SK-N-MC (cell line): Measurements from ENCODE around the gene UBR3.

ENCODE experiments used
- EZH2 ChIP-seq: fragments of 200-600 bp; sonication (generic); IDR thresholded peaks from one replicate; pipeline ENCODE4 v1.6.1; 2017; ENCODE audit warnings: antibody characterized with exemption
- FOXP2 ChIP-seq: optimal IDR thresholded peaks from 2 replicates; pipeline ENCODE3; 2011; ENCODE audit warnings: mild to moderate bottlenecking, moderate library complexity; ENCODE audit not compliant: insufficient read depth; ENCODE audit errors: extremely low read length, control extremely low read depth
- POLR2AphosphoS5 ChIP-seq: IDR thresholded peaks from 2 replicates; pipeline ENCODE4 v1.6.1; 2012; ENCODE audit warnings: mild to moderate bottlenecking, low read depth, low read length, borderline replicate concordance

- TF ChIP-seq POLR2AphosphoS5 = no peak
- TF ChIP-seq EZH2 = no peak
- no peak for TF ChIP-seq FOXP2
Measured at GRCh38 chr2:169778446-169778845, 48.8 kb upstream of the UBR3 start.
